PC-3 (cell line): ENCODE results near the gene GPATCH1. TPM values are rescaled to one million over a fixed set of nuclear protein-coding genes. Genes with fewer than 3 reads are reported as not detected.

Experiments used
- ATAC-seq: fragments of 200-7000 bp; cut with Tn5 transposase; 2 replicates; pipeline ENCODE4 v1.9.1; 2020; ENCODE audit warnings: mild to moderate bottlenecking, moderate library complexity
- Bru-seq: library from RNA; stranded (reverse); fragments of 400-500 nt; gene quantifications from one replicate; lab custom pipeline; 2021; lab: Mats Ljungman, UMichigan
- BruChase-seq, 2 experiments: library from RNA; stranded (reverse); fragments of 400-500 nt; gene quantifications; one replicate each; lab custom pipeline; 2021; lab: Mats Ljungman, UMichigan
- BruUV-seq: library from RNA; stranded (reverse); fragments of 400-500 nt; replicated peaks from 2 replicates; lab custom pipeline; 2021; lab: Mats Ljungman, UMichigan
- CTCF ChIA-PET: fragments of 300-600 bp; sonication (Branson Sonifier 250); formaldehyde crosslinking; loops from one replicate; lab custom pipeline; 2022; ENCODE audit warnings: antibody characterized with exemption; lab: Charles Lee
- POLR2A ChIA-PET: fragments of 300-600 bp; sonication (Branson Sonifier 250); formaldehyde crosslinking; loops from one replicate; lab custom pipeline; 2022; ENCODE audit warnings: antibody characterized with exemption; ENCODE audit not compliant: unreplicated experiment; lab: Charles Lee
- DNase-seq: peaks from one replicate; pipeline ENCODE4 v3.0.0-alpha.2; 2015
- H2AFZ ChIP-seq: fragments of 300-600 bp; sonication (generic); 2 replicates; pipeline ENCODE4 v1.6.0; 2016; ENCODE audit warnings: antibody characterized with exemption, low read length
- H3F3A ChIP-seq: fragments of 300-600 bp; sonication (generic); one replicate; pipeline ENCODE4 v1.6.0; 2017; ENCODE audit warnings: antibody characterized with exemption, low read length, control low read depth, mild to moderate bottlenecking; ENCODE audit not compliant: unreplicated experiment
- H3K27ac ChIP-seq: fragments of 300-600 bp; sonication (generic); 2 replicates; pipeline ENCODE4 v1.5.1; 2016; ENCODE audit warnings: mild to moderate bottlenecking, low read length
- H3K27me3 ChIP-seq: fragments of 300-600 bp; sonication (generic); 2 replicates; pipeline ENCODE4 v1.6.1; 2016; ENCODE audit warnings: low read length, mixed read lengths
- H3K36me3 ChIP-seq: fragments of 300-600 bp; sonication (generic); 2 replicates; pipeline ENCODE4 v1.6.1; 2016; ENCODE audit warnings: low read depth, mixed run types, low read length, mixed read lengths
- H3K4me1 ChIP-seq: fragments of 300-600 bp; sonication (generic); 2 replicates; pipeline ENCODE4 v1.5.1; 2016; ENCODE audit warnings: low read length; ENCODE audit not compliant: insufficient read depth
- H3K4me2 ChIP-seq: fragments of 300-600 bp; sonication (generic); 2 replicates; pipeline ENCODE4 v1.6.0; 2016; ENCODE audit warnings: low read length
- H3K4me3 ChIP-seq: fragments of 300-600 bp; sonication (generic); 2 replicates; pipeline ENCODE4 v1.5.1; 2016; ENCODE audit warnings: mild to moderate bottlenecking, low read length, mixed read lengths
- H3K79me2 ChIP-seq: fragments of 300-600 bp; sonication (generic); 2 replicates; pipeline ENCODE4 v1.6.1; 2017; ENCODE audit warnings: low read length, mixed read lengths
- H3K9ac ChIP-seq: fragments of 300-600 bp; sonication (generic); 2 replicates; pipeline ENCODE4 v1.6.0; 2016; ENCODE audit warnings: mild to moderate bottlenecking, low read length
- H3K9me2 ChIP-seq: fragments of 300-600 bp; sonication (generic); replicated peaks from 2 replicates; pipeline ENCODE4 v1.6.1; 2016; ENCODE audit warnings: mixed run types, low read length, mixed read lengths
- H3K9me3 ChIP-seq: fragments of 300-600 bp; sonication (generic); 2 replicates; pipeline ENCODE4 v1.6.1; 2016; ENCODE audit warnings: low read length, mixed read lengths
- H4K20me1 ChIP-seq: fragments of 300-600 bp; sonication (generic); 2 replicates; pipeline ENCODE4 v1.6.1; 2016; ENCODE audit warnings: low read length, mixed read lengths
- EZH2 ChIP-seq: fragments of 300-600 bp; sonication (generic); IDR thresholded peaks from one replicate; pipeline ENCODE4 v1.6.1; 2017; ENCODE audit warnings: antibody characterized with exemption, mild to moderate bottlenecking, low read length; ENCODE audit not compliant: unreplicated experiment
- EZH2phosphoT487 ChIP-seq: fragments of 300-600 bp; sonication (generic); IDR thresholded peaks from 2 replicates; pipeline ENCODE4 v1.6.1; 2018; ENCODE audit warnings: mild to moderate bottlenecking, antibody characterized with exemption, low read length, borderline replicate concordance
- intact Hi-C: fragments of 100-400 bp; cut with micrococcal nuclease; formaldehyde crosslinking; loops from 2 replicates; pipeline ENCODE4 v1.9.0; 2023
- long read RNA-seq: library from polyadenylated mRNA; unstranded; transcript quantifications from one replicate; pipeline ENCODE4 v2.0.0, GENCODE V29; 2021; ENCODE audit not compliant: unreplicated experiment
- total RNA-seq: library from RNA; depleted of rRNA; stranded (reverse); fragments of >200 nt; gene quantifications from 2 replicates; pipeline ENCODE4 v1.2.3, GENCODE V29; 2014; rRNA removed
- TF ChIP-seq, protein P1 (sequence below): fragments of 300-600 bp; sonication (generic); conservative IDR thresholded peaks from 2 replicates; pipeline ENCODE4 v1.5.1; 2017; ENCODE audit warnings: antibody characterized with exemption, low read depth, mild to moderate bottlenecking, low read length

GPATCH1 gene, protein sequence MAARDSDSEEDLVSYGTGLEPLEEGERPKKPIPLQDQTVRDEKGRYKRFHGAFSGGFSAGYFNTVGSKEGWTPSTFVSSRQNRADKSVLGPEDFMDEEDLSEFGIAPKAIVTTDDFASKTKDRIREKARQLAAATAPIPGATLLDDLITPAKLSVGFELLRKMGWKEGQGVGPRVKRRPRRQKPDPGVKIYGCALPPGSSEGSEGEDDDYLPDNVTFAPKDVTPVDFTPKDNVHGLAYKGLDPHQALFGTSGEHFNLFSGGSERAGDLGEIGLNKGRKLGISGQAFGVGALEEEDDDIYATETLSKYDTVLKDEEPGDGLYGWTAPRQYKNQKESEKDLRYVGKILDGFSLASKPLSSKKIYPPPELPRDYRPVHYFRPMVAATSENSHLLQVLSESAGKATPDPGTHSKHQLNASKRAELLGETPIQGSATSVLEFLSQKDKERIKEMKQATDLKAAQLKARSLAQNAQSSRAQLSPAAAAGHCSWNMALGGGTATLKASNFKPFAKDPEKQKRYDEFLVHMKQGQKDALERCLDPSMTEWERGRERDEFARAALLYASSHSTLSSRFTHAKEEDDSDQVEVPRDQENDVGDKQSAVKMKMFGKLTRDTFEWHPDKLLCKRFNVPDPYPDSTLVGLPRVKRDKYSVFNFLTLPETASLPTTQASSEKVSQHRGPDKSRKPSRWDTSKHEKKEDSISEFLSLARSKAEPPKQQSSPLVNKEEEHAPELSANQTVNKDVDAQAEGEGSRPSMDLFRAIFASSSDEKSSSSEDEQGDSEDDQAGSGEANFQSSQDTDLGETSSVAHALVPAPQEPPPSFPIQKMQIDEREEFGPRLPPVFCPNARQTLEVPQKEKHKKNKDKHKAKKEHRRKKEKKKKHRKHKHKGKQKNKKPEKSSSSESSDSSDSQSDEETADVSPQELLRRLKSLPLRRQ
- total RNA-seq (3.9 and 6.9 TPM in 2 replicates), Bru-seq, nascent RNA (percentile 50 among the genes with signal in this experiment), BruChase-seq, experiment 1, labeled RNA remaining after a 6-hour chase (percentile 60 among the genes with signal in this experiment), BruChase-seq, experiment 2, labeled RNA remaining after a 2-hour chase (percentile 57 among the genes with signal in this experiment)
- long read RNA-seq, transcript GPATCH1-201 (20 exons, 3,492 nt), result major isoform, 19 of 32 reads
- long read RNA-seq, partial matches to known transcripts, result 10 of 32 reads
- long read RNA-seq, other reads (novel, unspliced or antisense), result 3 of 32 reads

DNA sequence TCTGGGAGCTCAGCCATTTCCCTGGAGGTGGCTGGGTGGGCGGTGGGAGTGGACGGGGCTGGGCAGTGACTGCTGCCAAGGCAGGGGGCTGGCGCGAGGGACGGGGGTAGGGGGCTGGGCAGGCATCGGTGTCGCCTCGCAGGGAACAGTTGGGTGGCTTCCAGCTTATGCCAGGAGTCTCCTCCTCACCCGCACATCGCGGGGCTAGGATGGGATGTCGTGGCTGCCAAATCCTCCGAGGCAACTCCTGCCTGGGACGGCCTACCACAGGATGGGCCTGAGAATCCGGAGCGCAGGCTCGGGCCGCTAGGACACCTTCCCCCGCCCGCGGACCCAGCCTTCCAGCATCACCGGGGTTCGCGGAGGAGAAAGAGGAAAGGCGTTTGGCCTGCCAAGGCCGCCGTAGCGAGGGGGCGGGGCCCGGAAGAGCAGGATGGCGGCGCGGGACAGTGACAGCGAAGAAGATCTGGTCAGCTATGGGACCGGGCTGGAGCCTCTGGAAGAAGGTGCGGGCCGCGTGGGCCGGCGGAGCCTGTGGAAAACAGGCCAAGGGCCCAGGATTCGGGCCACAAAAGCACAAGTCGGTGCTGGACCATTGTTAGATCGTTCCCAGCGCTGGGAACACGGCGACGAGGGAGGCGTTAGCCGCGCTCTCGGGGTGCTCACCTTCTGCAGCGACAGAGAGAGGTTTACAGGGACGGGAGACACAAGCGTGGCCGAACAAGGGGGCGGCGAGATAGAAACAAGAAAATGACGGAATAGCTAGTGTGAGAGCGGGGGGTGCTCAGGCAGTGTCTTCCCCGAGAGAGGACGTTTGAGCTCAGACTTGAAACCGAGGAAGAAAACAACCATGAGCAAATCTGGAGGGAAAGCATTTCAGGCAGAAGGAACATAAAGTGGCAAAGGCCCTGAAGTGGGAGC lies at the start of gene GPATCH1:
GPATCH1 (plus strand) TSS at position 421 of the 921 bp plus-strand sequence; CDS start at position 434, 13 bp downstream.
- H3K79me2 ChIP-seq, result peaks cover 18% of the 10 kb centered on the region
- no peaks in the 10 kb centered on the region for H3K36me3 ChIP-seq
- POLR2A ChIA-PET, result no interaction called here
- peak within 1 kb of the TSS; percentile 85 for H3K4me2 ChIP-seq
- ATAC-seq (peak; percentile 83), DNase-seq (peak; percentile 82)
- no peaks in the 10 kb centered on the region for H3K9me3 ChIP-seq
- TF ChIP-seq EZH2 (no peak), EZH2phosphoT487 (no peak)
- TF ChIP-seq, protein P1, sequence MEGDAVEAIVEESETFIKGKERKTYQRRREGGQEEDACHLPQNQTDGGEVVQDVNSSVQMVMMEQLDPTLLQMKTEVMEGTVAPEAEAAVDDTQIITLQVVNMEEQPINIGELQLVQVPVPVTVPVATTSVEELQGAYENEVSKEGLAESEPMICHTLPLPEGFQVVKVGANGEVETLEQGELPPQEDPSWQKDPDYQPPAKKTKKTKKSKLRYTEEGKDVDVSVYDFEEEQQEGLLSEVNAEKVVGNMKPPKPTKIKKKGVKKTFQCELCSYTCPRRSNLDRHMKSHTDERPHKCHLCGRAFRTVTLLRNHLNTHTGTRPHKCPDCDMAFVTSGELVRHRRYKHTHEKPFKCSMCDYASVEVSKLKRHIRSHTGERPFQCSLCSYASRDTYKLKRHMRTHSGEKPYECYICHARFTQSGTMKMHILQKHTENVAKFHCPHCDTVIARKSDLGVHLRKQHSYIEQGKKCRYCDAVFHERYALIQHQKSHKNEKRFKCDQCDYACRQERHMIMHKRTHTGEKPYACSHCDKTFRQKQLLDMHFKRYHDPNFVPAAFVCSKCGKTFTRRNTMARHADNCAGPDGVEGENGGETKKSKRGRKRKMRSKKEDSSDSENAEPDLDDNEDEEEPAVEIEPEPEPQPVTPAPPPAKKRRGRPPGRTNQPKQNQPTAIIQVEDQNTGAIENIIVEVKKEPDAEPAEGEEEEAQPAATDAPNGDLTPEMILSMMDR, result no peak
- no peaks in the 10 kb centered on the region for H3F3A ChIP-seq
- H2AFZ ChIP-seq, result peak within 1 kb of the TSS; percentile 89
- intact Hi-C loops, result loop anchor here (2.0 kb wide), 1 partner anchor 34 kb away; no protein-coding TSS in a partner anchor
- H3K27ac ChIP-seq, result peak within 1 kb of the TSS; percentile 55
- H3K27me3 ChIP-seq, result no peaks in the 10 kb centered on the region
- CTCF ChIA-PET, result no interaction called here
- TSS peak; percentile 71 for BruUV-seq
- H3K9ac ChIP-seq, result peak within 1 kb of the TSS; percentile 95
- peaks cover 21% of the 10 kb centered on the region for H3K4me1 ChIP-seq
- H4K20me1 ChIP-seq, result no peaks in the 10 kb centered on the region
- no peaks in the 10 kb centered on the region for H3K9me2 ChIP-seq
- H3K4me3 ChIP-seq, result peak within 1 kb of the TSS; percentile 100

DNA sequence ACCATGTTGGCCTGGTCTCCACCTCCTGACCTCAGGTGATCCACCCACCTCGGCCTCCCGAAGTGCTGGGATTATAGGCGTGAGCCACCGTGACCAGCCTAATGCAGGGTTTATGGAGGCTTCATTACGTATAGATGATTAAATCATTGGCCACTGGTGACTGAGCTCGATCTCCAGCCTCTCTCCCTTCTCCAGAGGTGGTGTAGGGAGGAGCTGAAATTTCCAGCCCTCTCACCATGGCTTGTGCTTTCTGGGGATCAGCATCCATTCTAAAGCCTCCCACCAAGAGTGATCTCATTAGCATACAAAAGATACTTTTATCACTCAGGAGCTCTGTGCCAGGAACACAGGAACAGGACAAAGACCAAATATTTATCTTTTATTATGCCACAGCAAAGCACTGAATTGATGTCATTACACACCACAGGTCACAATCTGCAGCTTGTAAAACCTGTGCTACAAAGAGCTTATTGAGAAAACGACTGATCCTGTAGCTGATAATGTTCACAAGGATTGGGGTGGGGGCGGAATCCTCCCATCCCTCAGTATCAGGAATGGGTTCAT lies 48.7 kb upstream of the GPATCH1 start:
- TF ChIP-seq, protein P1, result no peak
- TF ChIP-seq EZH2, result no peak
- no peak for TF ChIP-seq EZH2phosphoT487
- ChIA-PET CTCF (interaction anchor here (0.6 kb wide), 2 partner anchors 15 to 86 kb away, joined by 3 read pairs; no protein-coding TSS in a partner anchor), POLR2A (no interaction called here)
- no peaks in the 10 kb centered on the region for H3K9me3 ChIP-seq
- H3K4me2 ChIP-seq, result no peak overlapping the region
- peak overlapping the region; percentile 82 for H3K27ac ChIP-seq
- DNase-seq (peak; percentile 19), ATAC-seq (peak; percentile 74)
- H4K20me1 ChIP-seq, result no peaks in the 10 kb centered on the region
- intact Hi-C loops, result no loop called here
- BruUV-seq, result no TSS peak
- H3K4me1 ChIP-seq, result no peaks in the 10 kb centered on the region
- no peak overlapping the region for H3K4me3 ChIP-seq
- H2AFZ ChIP-seq, result no peak overlapping the region
- H3K9me2 ChIP-seq, result no peaks in the 10 kb centered on the region
- no peaks in the 10 kb centered on the region for H3F3A ChIP-seq
- H3K79me2 ChIP-seq, result peaks cover 62% of the 10 kb centered on the region
- H3K9ac ChIP-seq, result no peak overlapping the region
- no peaks in the 10 kb centered on the region for H3K27me3 ChIP-seq
- peaks cover 17% of the 10 kb centered on the region for H3K36me3 ChIP-seq
